B cell (primary cell): ENCODE results near the gene ATG7. TPM values are rescaled to one million over a fixed set of nuclear protein-coding genes. Genes with fewer than 3 reads are reported as not detected.

ENCODE experiments used
- ATAC-seq: fragments of 200-7000 bp; cut with Tn5 transposase; one replicate; pipeline ENCODE4 v1.10.0; 2021; ENCODE audit warnings: low read depth, mild to moderate bottlenecking, moderate number of reproducible peaks, moderate library complexity
- CTCF ChIA-PET: fragments of 350-600 bp; sonication (Branson Sonifier 250); formaldehyde crosslinking; loops from one replicate; lab custom pipeline; 2021; ENCODE audit warnings: antibody characterized with exemption, inconsistent platforms; lab: Charles Lee
- POLR2A ChIA-PET: fragments of 350-600 bp; sonication (Branson Sonifier 250); formaldehyde crosslinking; loops from one replicate; lab custom pipeline; 2021; ENCODE audit warnings: antibody characterized with exemption; lab: Charles Lee
- DNase-seq: peaks from one replicate; pipeline ENCODE4 v3.0.0; 2013
- H2AFZ ChIP-seq: 2 replicates; pipeline ENCODE4 v1.6.1; 2012; ENCODE audit warnings: mild to moderate bottlenecking, low read depth, low read length; ENCODE audit not compliant: insufficient read depth, poor library complexity, severe bottlenecking
- H3K27ac ChIP-seq, 2 donors: 1 replicate in 1 of 2; 2 replicates in 1 of 2; pipeline ENCODE4 v1.5.1; 2012 to 2013; ENCODE audit warnings: low read length in 2 of 2, mild to moderate bottlenecking in 2 of 2, moderate library complexity in 1 of 2
- H3K27me3 ChIP-seq, 4 experiments: fragments of 200-600 bp in 1 of 4; sonication (generic) in 1 of 4; replicated peaks in 1 of 4; 1 replicate in 2 of 4; 2 replicates in 2 of 4; pipeline versions ENCODE4 v1.6.1 to v1.7.0; 2013 to 2016; ENCODE audit warnings: low read length in 3 of 4, mild to moderate bottlenecking in 2 of 4, mixed read lengths in 1 of 4, moderate library complexity in 1 of 4; ENCODE audit not compliant: insufficient read depth in 4 of 4, control insufficient read depth in 3 of 4; ENCODE audit errors: control extremely low read depth in 1 of 4
- H3K36me3 ChIP-seq, 2 experiments: replicated peaks in 1 of 2; 1 replicate in 1 of 2; 2 replicates in 1 of 2; pipeline versions ENCODE4 v1.6.1 to v1.7.1; 2013; ENCODE audit warnings: low read length in 1 of 2; ENCODE audit not compliant: insufficient read depth in 2 of 2, control insufficient read depth in 1 of 2; ENCODE audit errors: control extremely low read depth in 1 of 2, extremely low read depth in 1 of 2
- H3K4me1 ChIP-seq, 2 donors: fragments of 200-600 bp in 1 of 2; sonication (generic) in 1 of 2; 1 replicate in 1 of 2; 2 replicates in 1 of 2; pipeline versions ENCODE4 v1.5.1 to v1.6.1; 2013 to 2017; ENCODE audit warnings: low read length in 2 of 2; ENCODE audit not compliant: control insufficient read depth in 2 of 2, insufficient read depth in 2 of 2
- H3K4me2 ChIP-seq: replicated peaks from 2 replicates; pipeline ENCODE3; 2012; ENCODE audit warnings: mild to moderate bottlenecking, low read depth, low read length; ENCODE audit not compliant: poor library complexity, severe bottlenecking
- H3K4me3 ChIP-seq, 5 experiments: fragments of 200-600 bp in 1 of 5; sonication (generic) in 1 of 5; 1 replicate in 3 of 5; 2 replicates in 2 of 5; pipeline versions ENCODE4 v1.5.1 to v1.7.0; 2011 to 2016; ENCODE audit warnings: low read length in 4 of 5, mild to moderate bottlenecking in 4 of 5, low read depth in 2 of 5, control low read depth in 1 of 5, moderate library complexity in 1 of 5; ENCODE audit not compliant: insufficient read depth in 1 of 5; ENCODE audit errors: control extremely low read depth in 1 of 5, extremely low read depth in 1 of 5
- H3K79me2 ChIP-seq: fragments of 200-600 bp; sonication (generic); one replicate; pipeline ENCODE4 v1.6.0; 2016; ENCODE audit warnings: low read length; ENCODE audit not compliant: control insufficient read depth, insufficient read depth
- H3K9ac ChIP-seq: fragments of 200-600 bp; sonication (generic); 2 replicates; pipeline ENCODE4 v1.6.1; 2017; ENCODE audit warnings: mild to moderate bottlenecking, low read length, moderate library complexity
- H3K9me3 ChIP-seq, 3 donors: one replicate each; pipeline versions ENCODE4 v1.6.1 to v1.7.1; 2013; ENCODE audit warnings: low read length in 2 of 3; ENCODE audit not compliant: control insufficient read depth in 2 of 3, insufficient read depth in 1 of 3; ENCODE audit errors: control extremely low read depth in 1 of 3
- H4K20me1 ChIP-seq: 2 replicates; pipeline ENCODE4 v1.6.0; 2012; ENCODE audit warnings: mild to moderate bottlenecking, low read length; ENCODE audit not compliant: insufficient read depth, control insufficient read depth, poor library complexity, severe bottlenecking
- H3K27ac Mint-ChIP-seq: one replicate; pipeline ENCODE4 v1.8.0; 2021; ENCODE audit warnings: mixed read lengths
- H3K27me3 Mint-ChIP-seq: one replicate; pipeline ENCODE4 v1.8.0; 2021; ENCODE audit warnings: mixed read lengths
- H3K4me1 Mint-ChIP-seq: one replicate; pipeline ENCODE4 v1.8.0; 2021; ENCODE audit warnings: mixed read lengths
- H3K4me3 Mint-ChIP-seq: one replicate; pipeline ENCODE4 v1.8.0; 2021; ENCODE audit warnings: mixed read lengths
- H3K9me3 Mint-ChIP-seq: one replicate; pipeline ENCODE4 v1.8.0; 2022; ENCODE audit warnings: mixed read lengths; ENCODE audit not compliant: insufficient read depth
- CTCF ChIP-seq: fragments of 200-600 bp; IDR thresholded peaks from one replicate; pipeline ENCODE4 v1.8.0; 2022; ENCODE audit warnings: antibody characterized with exemption, mild to moderate bottlenecking
- EZH2 ChIP-seq: IDR thresholded peaks from 2 replicates; pipeline ENCODE4 v1.6.1; 2012; ENCODE audit warnings: borderline replicate concordance, low read depth, mild to moderate bottlenecking, moderate library complexity, low read length; ENCODE audit not compliant: insufficient read depth, poor library complexity, severe bottlenecking
- WGBS: methylation state at CpG from one replicate; pipeline ENCODE4 v1.1.5; 2013; ENCODE audit warnings: missing lambda C conversion rate; ENCODE audit not compliant: insufficient coverage; 5-methylcytosine and 5-hydroxymethylcytosine counted together
- intact Hi-C: fragments of 100-400 bp; cut with micrococcal nuclease; formaldehyde crosslinking; loops from one replicate; pipeline ENCODE4 v1.10.0; 2022
- polyA plus RNA-seq: library from polyadenylated mRNA; depleted of rRNA; stranded (reverse); fragments of >200 nt; gene quantifications from 2 replicates; pipeline ENCODE4 v1.2.3, GENCODE V29; 2012
- total RNA-seq, 2 donors: library from RNA; stranded (reverse); fragments of 120-200 nt in 1 of 2; gene quantifications; 1 replicate in 1 of 2; 2 replicates in 1 of 2; pipeline versions ENCODE4 v1.2.3 to v1.2.4, GENCODE V29; 2013 to 2022

The ATG7 gene
- total and polyA plus RNA-seq, 2 donors (not counting 1 experiment from before 2014, with no cell fraction given), result 13.9 to 66.4 TPM

DNA sequence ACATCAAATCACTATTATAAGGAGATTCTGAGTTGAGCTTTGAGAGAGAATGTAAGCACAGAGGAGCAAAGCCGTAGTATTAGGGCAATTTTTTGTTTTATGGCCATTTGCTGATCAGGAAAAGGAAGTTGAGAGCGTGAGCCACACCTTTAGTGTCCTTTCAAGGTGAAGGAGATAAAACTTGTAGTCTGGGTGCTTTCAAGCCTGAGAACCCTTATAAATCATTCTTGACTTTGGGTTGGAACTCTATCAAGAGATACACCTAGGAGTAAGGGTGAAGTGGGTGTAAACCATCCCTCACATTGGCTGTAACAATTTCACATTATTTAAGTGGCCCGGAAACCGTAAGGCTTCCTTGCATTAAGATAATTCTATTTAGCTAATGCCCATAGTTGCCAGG is 122.2 kb downstream of the ATG7 start:
- peaks cover 0 to 4% of the 10 kb centered on the region in 2 experiments for H3K36me3 ChIP-seq
- ChIA-PET POLR2A (no interaction called here), CTCF (no interaction called here)
- H2AFZ ChIP-seq, result no peak overlapping the region
- H3K27ac ChIP-seq, result no peak overlapping the region
- peaks cover 2% of the 10 kb centered on the region for H3K4me1 Mint-ChIP-seq
- DNase-seq, result no peak
- H3K79me2 ChIP-seq, result no peaks in the 10 kb centered on the region
- no peaks in the 10 kb centered on the region for H4K20me1 ChIP-seq
- ATAC-seq, result no peak
- no peaks in the 10 kb centered on the region for H3K27me3 ChIP-seq
- H3K9me3 Mint-ChIP-seq, result no peaks in the 10 kb centered on the region
- intact Hi-C loops, result no loop called here
- no peak overlapping the region for H3K4me3 Mint-ChIP-seq
- 100% methylated on average over 2 of the region's 4 CpGs for WGBS
- H3K27me3 Mint-ChIP-seq, result no peaks in the 10 kb centered on the region
- H3K4me1 ChIP-seq, result no peaks in the 10 kb centered on the region
- no peak overlapping the region for H3K9ac ChIP-seq
- H3K4me2 ChIP-seq, result no peak overlapping the region
- no peak overlapping the region for H3K27ac Mint-ChIP-seq
- H3K9me3 ChIP-seq, result no peaks in the 10 kb centered on the region
- no peak overlapping the region for H3K4me3 ChIP-seq
- TF ChIP-seq CTCF (no peak), EZH2 (no peak)

- Histone ChIP-seq H3K36me3 (peaks cover 2% of the 10 kb centered on the region in 2 experiments), H3K27ac (no peak overlapping the region), H3K9ac (no peak overlapping the region), H3K79me2 (no peaks in the 10 kb centered on the region), H3K27me3 (no peaks in the 10 kb centered on the region), H3K4me1 (no peaks in the 10 kb centered on the region), H3K9me3 (peaks cover 0 to 4% (median 0%) of the 10 kb centered on the region in 3 donors), H2AFZ (no peak overlapping the region), H4K20me1 (no peaks in the 10 kb centered on the region), H3K4me3 (no peak overlapping the region), H3K4me2 (no peak overlapping the region)
- Mint-ChIP-seq H3K9me3 (peaks cover 3% of the 10 kb centered on the region), H3K27me3 (no peaks in the 10 kb centered on the region), H3K27ac (no peak overlapping the region), H3K4me1 (no peaks in the 10 kb centered on the region), H3K4me3 (no peak overlapping the region)
- ATAC-seq (no peak), DNase-seq (no peak)
- ChIA-PET CTCF (no interaction called here), POLR2A (no interaction called here)
- TF ChIP-seq CTCF (no peak), EZH2 (no peak)
- WGBS, result 100% methylated on average over 2 of the region's 4 CpGs
- intact Hi-C loops, result no loop called here
Observed at GRCh38 chr3:11400213-11400612, 128.0 kb downstream of the ATG7 start.
